ENCODE results near the gene TENT4A.

TENT4A gene

GRCh38 chr5:6715271-6715670 is 2.0 kb downstream of the TENT4A start:
- no peak for TF ChIP-seq CTCF (IDR thresholded peaks at IDR 0.05)

- no peak for TF ChIP-seq CTCF (IDR thresholded peaks at IDR 0.05)
These were observed 2.8 kb downstream of the TENT4A start for GRCh38 chr5:6715758-6716628.

DNA sequence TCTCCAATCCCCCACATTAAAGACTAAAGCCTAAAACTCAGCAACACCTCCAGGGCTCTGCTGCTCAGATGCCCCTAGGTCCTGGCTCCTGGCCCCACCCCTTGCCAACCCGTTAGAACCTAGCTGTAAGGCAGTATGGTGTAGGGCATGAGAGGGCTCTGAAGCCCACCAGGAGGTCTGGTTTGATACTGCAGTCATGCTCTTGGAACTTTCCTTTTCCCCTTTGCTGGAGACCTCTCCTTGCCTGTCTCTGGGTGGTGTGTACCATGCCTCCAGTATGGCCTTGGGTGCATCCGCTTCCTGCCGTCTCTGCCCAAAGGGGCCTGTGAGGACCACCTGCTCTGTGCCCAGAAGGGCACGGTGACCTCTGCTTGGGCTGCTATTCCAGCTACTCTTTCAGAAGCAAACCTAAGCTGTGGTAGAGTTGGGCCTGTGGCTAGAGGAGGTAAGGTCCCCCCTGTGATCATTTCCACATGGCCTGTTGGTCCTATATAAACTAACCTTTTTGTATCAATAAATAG is 3.5 kb downstream of the TENT4A start:
- TF ChIP-seq CTCF (IDR thresholded peaks at IDR 0.05), result no peak

DNA sequence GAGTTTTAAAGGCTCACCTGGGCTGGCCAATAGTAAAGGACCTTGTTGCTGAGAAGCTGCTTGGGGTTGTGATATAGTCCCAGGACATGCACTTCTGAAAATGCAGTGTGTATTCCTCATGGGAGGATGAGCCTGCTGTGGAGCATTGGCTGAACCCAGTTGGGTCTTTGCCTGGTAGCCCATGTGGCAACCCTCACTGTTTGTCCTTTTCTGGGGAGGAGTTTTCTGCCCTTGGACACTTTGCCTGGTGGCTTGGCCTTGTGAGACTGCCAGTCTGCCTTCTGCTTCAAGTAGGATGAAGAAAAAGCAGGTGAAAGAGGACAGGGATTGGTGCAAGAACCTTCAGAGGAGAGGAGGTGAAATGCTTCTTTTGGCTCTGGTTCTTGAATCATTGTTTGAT is 4.0 kb downstream of the TENT4A start:
- TF ChIP-seq CTCF (IDR thresholded peaks at IDR 0.05), result no peak

GRCh38 chr5:6717687-6718086 is 4.5 kb downstream of the TENT4A start:
- no peak for TF ChIP-seq CTCF (IDR thresholded peaks at IDR 0.05)

- TF ChIP-seq CTCF (IDR thresholded peaks at IDR 0.05), result no peak
These were observed 5.0 kb downstream of the TENT4A start for GRCh38 chr5:6718161-6718681.

DNA sequence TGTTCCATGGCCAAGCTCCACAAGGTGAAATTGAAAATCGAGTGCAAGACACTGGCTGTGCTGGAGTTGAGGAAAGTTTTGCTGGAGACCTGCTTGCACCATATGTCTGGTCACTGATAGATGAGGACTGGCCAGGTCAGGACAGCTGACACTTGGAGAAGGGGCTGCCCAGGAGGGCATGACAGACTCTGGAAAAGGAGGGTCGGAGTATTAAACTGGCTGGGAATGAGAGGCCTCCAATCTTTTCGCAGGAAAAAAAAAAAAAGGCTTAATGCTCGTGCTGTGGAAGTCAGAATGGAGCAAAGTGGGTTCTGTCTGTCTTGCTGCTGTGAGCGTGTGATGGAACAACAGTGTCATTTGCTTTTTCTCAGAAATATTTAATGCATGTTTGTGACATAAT is 5.5 kb downstream of the TENT4A start:
- no peak for TF ChIP-seq CTCF (IDR thresholded peaks at IDR 0.05)

Data from LNCAP (cell line).